GM18498 (cell line): ENCODE results near the gene SLC44A1.
"Not testable (repeated sequence)": the region's sequence is repeated elsewhere in the genome, so short reads cannot be mapped to it uniquely, and the experiment has no call there.

Source experiments
- ATAC-seq: cut with Tn5 transposase; IDR thresholded peaks from one replicate; pipeline ENCODE4 v1.9.1; 2021; ENCODE audit warnings: mild to moderate bottlenecking, moderate library complexity; ENCODE audit not compliant: unreplicated experiment

SLC44A1 gene

DNA sequence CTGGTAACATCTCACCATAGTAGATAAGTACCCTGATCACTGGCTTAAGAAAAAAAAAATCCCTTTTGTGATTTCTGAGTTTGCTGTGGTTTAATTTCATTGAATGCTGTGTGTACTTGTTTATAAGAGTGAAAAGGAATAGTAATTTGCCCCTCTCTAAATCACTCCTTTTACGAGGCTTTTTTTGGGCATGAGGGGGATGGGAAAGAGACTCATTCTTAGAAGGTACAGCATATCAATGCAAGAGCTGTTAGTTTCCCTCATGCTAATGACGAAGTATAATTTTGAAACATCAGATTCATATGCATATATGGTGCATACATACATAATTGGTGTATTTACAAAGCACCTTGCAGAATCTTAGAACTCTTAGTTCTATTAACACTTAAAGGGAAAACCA is 2.4 kb upstream of the SLC44A1 start:
- ATAC-seq, result no peak

GRCh38 chr9:105242557-105242956 is 1.9 kb upstream of the SLC44A1 start:
- ATAC-seq, result no peak

- ATAC-seq, result no peak
Observed at GRCh38 chr9:105243015-105243686, 1.3 kb upstream of the SLC44A1 start.

- peak; percentile 58 for ATAC-seq
Observed at GRCh38 chr9:105244734-105245028, 230 bp downstream of the SLC44A1 start.

DNA sequence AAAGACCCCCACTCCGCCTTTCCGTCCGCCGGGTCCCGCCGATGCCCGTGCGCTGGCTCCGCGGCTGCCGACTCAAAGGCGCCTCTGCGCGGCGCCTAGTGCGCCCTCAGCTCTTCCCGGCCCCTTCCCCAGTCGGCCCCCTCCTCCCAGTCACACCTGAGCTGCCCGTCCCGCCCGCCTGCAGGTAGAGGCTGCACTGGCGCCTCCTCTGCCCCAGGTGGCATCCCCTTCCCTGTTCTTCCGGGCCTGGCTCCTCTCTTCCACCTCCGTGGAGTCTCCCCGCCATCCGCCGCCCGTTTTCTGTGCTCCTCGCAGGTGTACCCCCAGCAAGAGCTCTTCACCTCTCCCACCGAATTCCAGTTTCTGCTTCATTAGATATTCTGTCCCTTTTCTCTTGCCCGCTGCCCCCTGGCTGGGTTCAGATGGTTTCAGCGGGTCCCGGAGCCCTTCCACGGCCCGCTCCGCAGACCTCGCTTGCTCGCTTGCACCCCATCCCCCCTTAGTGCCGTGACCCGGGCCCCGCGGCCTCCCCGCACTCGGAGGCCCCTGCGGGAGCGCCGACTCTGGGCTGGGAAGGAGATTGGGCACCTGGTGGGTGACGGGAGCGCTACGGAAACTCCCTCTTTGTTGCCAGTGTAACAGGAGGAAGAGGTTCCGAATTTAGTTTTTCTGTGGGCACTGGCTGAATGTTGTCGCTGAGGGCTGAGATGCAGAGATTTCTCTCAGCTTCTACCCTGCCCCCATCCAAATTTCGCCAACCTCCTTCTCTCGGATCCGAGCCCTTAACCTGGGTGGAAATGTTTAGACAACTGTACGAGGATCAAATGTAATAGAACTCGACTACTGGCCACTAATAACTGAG is 809 bp downstream of the SLC44A1 start:
- peak; percentile 14 for ATAC-seq

DNA sequence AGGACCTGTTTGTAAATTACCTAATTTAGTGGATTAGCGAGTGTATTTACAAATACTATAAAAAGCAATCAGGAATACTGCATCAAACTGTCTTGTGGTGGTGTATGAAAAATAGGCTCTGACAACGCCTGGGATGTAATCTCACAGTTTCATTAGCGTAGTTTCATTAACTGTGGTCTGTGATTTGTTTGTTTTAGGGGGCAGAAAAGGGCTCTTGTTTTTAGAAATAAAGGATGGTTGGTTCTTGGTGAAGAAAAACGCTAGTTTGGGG is 1.4 kb downstream of the SLC44A1 start:
- ATAC-seq, result no peak

DNA sequence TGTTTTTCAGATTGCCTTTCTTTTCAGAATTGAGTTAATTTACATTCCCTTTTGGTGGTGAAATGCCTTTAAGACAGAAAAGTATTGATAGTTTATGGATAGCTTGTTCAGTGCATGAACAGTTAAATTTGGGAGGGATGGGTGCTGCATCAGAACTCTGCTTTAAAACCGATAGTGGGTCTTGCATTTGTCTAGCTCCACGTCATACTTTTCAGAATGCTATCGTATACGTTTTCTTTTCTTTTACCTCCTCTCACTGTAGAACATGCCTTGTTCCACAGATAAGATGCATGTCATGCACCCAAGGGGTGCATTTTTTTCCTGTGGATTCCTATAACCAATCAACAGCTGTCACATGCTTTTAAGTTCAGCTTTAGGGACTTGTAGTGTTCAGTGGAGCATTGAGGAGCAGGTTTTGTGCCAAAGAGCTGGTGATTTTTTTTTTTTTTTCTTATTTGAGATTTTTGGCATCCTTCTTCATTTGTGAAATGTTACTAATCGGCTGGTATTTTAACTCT is 2.3 kb downstream of the SLC44A1 start:
- no peak for ATAC-seq

DNA sequence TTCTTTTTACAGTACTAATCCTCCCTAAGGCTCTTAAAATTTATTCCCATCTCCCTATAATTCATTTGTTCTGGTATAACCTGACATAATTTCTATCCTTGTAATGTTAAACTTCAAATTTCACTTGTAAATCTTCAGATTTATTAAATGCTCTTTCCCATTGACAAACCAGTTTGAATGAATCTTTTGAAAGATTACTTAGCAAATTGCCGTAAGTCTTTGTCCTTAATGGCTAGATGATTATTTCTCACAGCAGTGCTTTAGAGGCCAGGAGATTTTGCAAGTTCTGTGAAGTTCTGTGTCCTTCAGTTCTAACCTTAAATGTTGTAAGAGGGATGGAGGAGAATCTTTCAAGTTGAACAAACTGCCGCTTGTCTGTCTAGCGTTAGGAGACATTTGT is 4.2 kb downstream of the SLC44A1 start:
- ATAC-seq, result no peak

- no peak for ATAC-seq
Observed at GRCh38 chr9:105251133-105251532, 6.7 kb downstream of the SLC44A1 start.

- no peak for ATAC-seq
Observed at GRCh38 chr9:105251733-105252404, 7.4 kb downstream of the SLC44A1 start.

DNA sequence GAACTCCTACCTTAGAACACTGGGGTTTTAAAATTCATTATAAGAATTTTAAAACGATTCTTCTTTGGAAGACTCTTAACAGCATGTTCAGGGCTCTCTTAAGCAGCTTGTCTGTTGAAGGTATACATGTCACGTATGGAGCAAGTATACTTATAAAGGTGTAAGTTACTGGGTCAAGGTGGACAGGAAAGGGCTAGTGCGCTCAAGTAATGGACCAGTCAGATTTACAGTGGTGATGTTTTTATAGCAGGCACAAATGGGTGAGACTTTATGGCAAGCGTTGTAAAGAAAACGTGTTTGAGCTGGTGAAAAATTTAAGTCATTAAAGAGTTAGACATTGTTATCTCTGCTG is 7.9 kb downstream of the SLC44A1 start:
- ATAC-seq, result no peak

- ATAC-seq, result no peak
Observed at GRCh38 chr9:105254226-105254625, 9.8 kb downstream of the SLC44A1 start.

GRCh38 chr9:105255421-105255820 is 11.0 kb downstream of the SLC44A1 start:
- no peak for ATAC-seq

DNA sequence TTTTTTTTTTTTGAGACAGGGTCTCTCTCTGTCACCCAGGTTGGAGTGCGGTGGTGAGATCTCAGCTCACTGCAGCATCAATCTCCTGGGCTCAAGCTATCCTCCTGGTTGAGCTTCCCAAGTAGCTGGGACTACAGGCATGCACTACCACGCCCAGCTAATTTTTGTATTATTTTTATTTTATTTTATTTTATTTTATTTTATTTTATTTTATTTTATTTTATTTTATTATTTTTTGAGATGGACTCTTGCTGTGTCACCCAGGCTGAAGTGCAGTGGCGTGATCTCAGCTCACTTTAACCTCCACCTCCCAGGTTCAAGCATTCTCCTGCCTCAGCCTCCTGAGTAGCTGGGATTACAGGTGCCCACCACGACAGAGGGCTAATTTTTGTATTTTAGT is 12.1 kb downstream of the SLC44A1 start:
- not testable (repeated sequence) for ATAC-seq

- ATAC-seq, result no peak
Observed at GRCh38 chr9:105257809-105258208, 13.4 kb downstream of the SLC44A1 start.

DNA sequence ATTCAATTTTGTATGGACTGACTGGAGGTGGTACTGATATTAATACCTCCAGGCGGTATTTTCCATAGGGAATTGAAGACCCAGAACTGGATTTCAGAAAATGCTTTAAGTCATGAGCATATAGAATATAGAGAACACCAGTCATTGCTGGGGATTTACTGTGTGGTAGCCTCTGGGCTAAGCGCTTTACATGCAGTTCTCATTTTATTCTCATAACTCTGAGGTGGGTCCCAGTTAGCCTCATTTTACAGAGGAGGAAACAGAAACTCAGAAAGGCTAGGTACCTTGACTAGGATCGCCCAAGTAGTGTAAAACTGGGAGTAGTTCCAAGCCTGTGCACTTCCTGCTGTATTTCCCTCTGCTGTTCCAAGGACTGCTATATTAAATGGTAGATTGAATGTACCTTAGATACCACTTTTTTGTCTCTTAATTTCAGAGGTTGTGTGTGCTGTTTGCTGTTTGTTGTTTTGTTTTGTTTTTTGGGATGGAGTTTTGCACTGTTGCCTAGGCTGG is 13.8 kb downstream of the SLC44A1 start:
- ATAC-seq, result no peak

DNA sequence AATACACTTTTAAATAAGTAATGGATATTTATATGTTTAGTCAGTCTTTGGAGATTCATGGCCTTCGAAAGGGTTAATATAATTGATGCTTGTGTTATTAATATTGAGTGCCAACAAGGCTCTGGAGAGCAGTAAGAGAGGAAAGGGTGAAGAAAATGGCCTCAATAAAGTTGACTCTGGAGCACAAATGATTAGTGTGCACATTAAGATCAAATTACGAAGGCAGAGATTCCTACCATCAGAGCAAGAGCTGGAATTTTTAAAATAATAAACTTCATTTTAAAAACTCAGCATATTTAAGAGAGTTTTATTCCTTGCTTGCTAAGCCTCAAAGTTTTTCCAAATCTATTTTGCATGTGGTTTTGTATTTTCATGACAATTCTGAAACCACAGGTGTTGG is 14.8 kb downstream of the SLC44A1 start:
- ATAC-seq, result peak; percentile 22

DNA sequence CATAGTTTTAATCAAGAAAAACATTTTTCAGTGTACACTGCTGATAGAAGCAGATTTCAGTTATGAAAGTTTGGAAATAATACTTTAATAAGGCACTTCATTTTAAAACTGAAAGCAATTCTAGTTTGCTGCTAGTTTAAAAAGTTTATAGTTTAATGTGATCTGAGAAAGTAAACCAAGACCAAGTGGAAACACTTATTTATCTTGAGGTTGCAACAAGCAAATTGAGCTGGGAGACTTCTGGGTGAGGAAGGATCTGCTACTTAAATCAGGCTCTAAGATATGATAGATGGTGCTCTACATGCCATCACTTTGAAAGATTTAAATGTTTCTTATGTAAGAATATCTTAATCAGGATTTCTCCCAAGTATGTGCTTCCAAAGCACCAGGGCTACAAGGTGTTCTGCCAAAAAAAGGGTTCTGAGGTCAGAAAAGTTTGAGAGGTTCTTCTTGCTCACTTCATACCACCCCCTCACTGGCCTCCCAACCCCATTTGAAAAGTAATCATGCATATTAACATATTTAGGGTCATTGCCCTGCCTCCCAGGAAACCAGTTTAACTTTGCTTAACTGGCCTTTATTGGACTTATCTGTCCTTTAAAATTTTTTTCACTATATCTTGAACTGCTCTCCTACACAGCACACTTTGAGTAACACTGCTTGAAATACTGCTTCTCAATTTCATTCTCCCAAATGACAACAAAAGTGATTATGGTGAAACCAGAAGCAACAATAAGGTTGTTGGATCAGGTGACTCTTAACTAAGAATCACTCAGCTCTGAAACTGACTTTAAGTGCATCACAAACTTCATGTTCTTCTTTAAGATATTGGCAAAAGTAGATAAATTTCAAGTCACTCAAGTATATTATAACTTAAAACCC is 15.5 kb downstream of the SLC44A1 start:
- ATAC-seq, result peak; percentile 38

DNA sequence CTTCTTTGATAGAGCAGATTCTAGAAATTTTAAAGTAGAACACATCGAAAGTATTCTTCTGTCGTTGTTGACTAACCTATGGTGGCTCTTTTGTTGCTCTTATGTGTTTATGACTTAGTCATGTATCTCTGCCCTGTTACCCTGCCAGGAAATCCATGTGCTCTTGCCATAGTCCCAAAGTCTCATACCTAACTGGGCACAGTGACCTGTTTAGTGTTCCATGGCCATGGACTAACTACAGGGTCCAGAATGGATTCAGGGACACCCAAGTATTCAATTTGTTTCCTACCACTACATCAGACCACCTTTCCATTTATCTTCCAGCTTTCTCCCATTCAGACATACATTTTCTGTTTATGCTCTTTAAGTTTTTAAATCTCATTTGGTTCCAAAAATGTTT is 18.0 kb downstream of the SLC44A1 start:
- ATAC-seq, result no peak

DNA sequence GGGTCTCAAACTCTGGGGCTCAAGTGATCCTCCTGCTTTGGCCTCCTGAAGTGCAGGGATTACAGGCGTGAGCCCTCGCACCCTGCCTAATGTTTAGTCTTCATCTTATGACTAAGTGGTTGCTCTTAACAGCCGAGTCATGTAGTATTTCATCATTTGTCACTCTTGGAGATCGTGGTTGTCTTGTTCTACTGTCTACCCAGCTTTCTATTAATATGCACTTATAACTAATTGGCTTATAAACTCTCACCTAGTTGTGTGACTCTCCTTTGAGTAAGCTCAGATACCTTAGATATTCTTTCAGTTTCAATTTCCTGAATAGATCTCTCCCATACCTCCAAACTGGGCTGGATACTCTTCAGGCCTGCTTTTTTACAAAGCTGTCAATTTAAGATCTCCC is 19.9 kb downstream of the SLC44A1 start:
- no peak for ATAC-seq

DNA sequence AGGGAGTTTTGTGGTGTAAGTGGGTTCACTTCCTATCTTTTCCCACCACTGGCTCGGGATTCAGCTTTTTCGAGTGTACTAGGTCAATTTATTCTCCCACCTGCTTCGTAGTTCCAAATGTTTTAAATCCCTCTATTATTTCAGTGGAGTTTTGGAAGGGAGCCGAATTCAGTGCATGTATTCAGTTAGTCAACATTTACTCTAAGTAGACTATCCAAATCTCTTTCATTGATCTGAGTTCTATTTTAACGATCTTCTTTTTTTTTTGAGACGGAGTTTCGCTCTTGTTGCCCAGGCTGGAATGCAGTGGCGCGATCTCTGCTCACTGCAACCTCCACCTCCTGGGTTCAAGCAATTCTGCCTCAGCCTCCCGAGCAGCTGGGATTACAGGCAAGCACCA is 23.8 kb downstream of the SLC44A1 start:
- not testable (repeated sequence) for ATAC-seq
